GM04503 (cell line): ENCODE measurements around the gene TMEM41B.
"Not testable (repeated sequence)": the region's sequence is repeated elsewhere in the genome, so short reads cannot be mapped to it uniquely, and the experiment has no call there.

ENCODE experiments used
- DNase-seq: peaks from one replicate; pipeline ENCODE4 v3.0.0-alpha.2; 2012; ENCODE audit warnings: low read depth

Gene TMEM41B

GRCh38 chr11:9259981-9260837, 54.2 kb downstream of the TMEM41B start:
- DNase-seq = no peak

- DNase-seq = not testable (repeated sequence)
These were observed 56.1 kb downstream of the TMEM41B start for GRCh38 chr11:9258279-9258678.

GRCh38 chr11:9254416-9254815, 60.0 kb downstream of the TMEM41B start:
- DNase-seq = no peak

- DNase-seq = no peak
These were observed 61.3 kb downstream of the TMEM41B start for GRCh38 chr11:9253086-9253485.

- no peak for DNase-seq
These were observed 63.1 kb downstream of the TMEM41B start for GRCh38 chr11:9251311-9251710.

- no peak for DNase-seq
These were observed 64.2 kb downstream of the TMEM41B start for GRCh38 chr11:9250139-9250582.

GRCh38 chr11:9249252-9249651, 65.1 kb downstream of the TMEM41B start:
- DNase-seq = no peak

GRCh38 chr11:9247863-9248262, 66.5 kb downstream of the TMEM41B start:
- no peak for DNase-seq

- not testable (repeated sequence) for DNase-seq
These were observed 78.2 kb downstream of the TMEM41B start for GRCh38 chr11:9236242-9236641.

GRCh38 chr11:9232482-9232881, 81.9 kb downstream of the TMEM41B start:
- no peak for DNase-seq

- no peak for DNase-seq
These were observed 82.6 kb downstream of the TMEM41B start for GRCh38 chr11:9231848-9232177.
